ENCODE data around the gene CCDC92B.
A peak's percentile ranks its signal among the peaks of the same experiment; 100 is the strongest.

The CCDC92B gene

GRCh38 chr17:2718150-2718938 lies 31.1 kb downstream of the CCDC92B start:
- no peak for DNase-seq

GRCh38 chr17:2716649-2717048 lies 32.8 kb downstream of the CCDC92B start:
- DNase-seq = no peak

- no peak for DNase-seq
Observed at GRCh38 chr17:2713881-2714280, 35.6 kb downstream of the CCDC92B start.

- no peak for DNase-seq
Observed at GRCh38 chr17:2712300-2713043, 37.0 kb downstream of the CCDC92B start.

- peak; percentile 59 for DNase-seq
Observed at GRCh38 chr17:2711608-2712299, 37.7 kb downstream of the CCDC92B start, which contains the start of gene CLUH. CLUH (minus strand) TSS chr17:2711764; CDS start chr17:2711661, 103 bp downstream.

GRCh38 chr17:2710803-2711607 lies 38.4 kb downstream of the CCDC92B start:
- no peak for DNase-seq

- DNase-seq = no peak
Observed at GRCh38 chr17:2710071-2710802, 39.2 kb downstream of the CCDC92B start.

GRCh38 chr17:2709183-2709661 lies 40.2 kb downstream of the CCDC92B start:
- DNase-seq = no peak

GRCh38 chr17:2708585-2709182 lies 40.8 kb downstream of the CCDC92B start:
- DNase-seq = no peak

- DNase-seq = no peak
Observed at GRCh38 chr17:2707721-2708584, 41.5 kb downstream of the CCDC92B start.

- no peak for DNase-seq
Observed at GRCh38 chr17:2706911-2707510, 42.4 kb downstream of the CCDC92B start.

- no peak for DNase-seq
Observed at GRCh38 chr17:2705888-2706795, 43.3 kb downstream of the CCDC92B start.

GRCh38 chr17:2705263-2705662 lies 44.2 kb downstream of the CCDC92B start:
- DNase-seq = no peak

GRCh38 chr17:2704890-2705248 lies 44.6 kb downstream of the CCDC92B start:
- no peak for DNase-seq

GRCh38 chr17:2704031-2704889 lies 45.2 kb downstream of the CCDC92B start:
- DNase-seq = no peak

- DNase-seq = no peak
Observed at GRCh38 chr17:2703606-2704005, 45.8 kb downstream of the CCDC92B start.

- DNase-seq = no peak
Observed at GRCh38 chr17:2703181-2703580, 46.3 kb downstream of the CCDC92B start.

All from NCI-H1436 treated with DMSO at 0.1 percent for 48 hours (cell line).